HG02763 (cell line): ENCODE results near the gene LRMDA.
"Not testable (repeated sequence)": the region's sequence is repeated elsewhere in the genome, so short reads cannot be mapped to it uniquely, and the experiment has no call there.

Experiments used
- ATAC-seq: cut with Tn5 transposase; IDR thresholded peaks from one replicate; pipeline ENCODE4 v1.9.1; 2021; ENCODE audit warnings: mild to moderate bottlenecking, moderate library complexity; ENCODE audit not compliant: unreplicated experiment

The LRMDA gene

GRCh38 chr10:75762431-75762802 lies 331.0 kb downstream of the LRMDA start:
- ATAC-seq, result no peak

- no peak for ATAC-seq
Measured at GRCh38 chr10:75763652-75764051, 332.2 kb downstream of the LRMDA start.

GRCh38 chr10:75764974-75765788 lies 333.8 kb downstream of the LRMDA start:
- no peak for ATAC-seq

GRCh38 chr10:75765789-75766096 lies 334.3 kb downstream of the LRMDA start:
- ATAC-seq, result no peak

GRCh38 chr10:75766106-75766505 lies 334.7 kb downstream of the LRMDA start:
- no peak for ATAC-seq

- ATAC-seq, result not testable (repeated sequence)
Measured at GRCh38 chr10:75766752-75767151, 335.3 kb downstream of the LRMDA start.

- ATAC-seq, result no peak
Measured at GRCh38 chr10:75770626-75771081, 339.2 kb downstream of the LRMDA start.

GRCh38 chr10:75771606-75772005 lies 340.2 kb downstream of the LRMDA start:
- ATAC-seq, result no peak

GRCh38 chr10:75772153-75772887 lies 340.9 kb downstream of the LRMDA start:
- ATAC-seq, result no peak

GRCh38 chr10:75773231-75773780 lies 341.9 kb downstream of the LRMDA start:
- ATAC-seq, result no peak

- no peak for ATAC-seq
Measured at GRCh38 chr10:75773813-75774782, 342.7 kb downstream of the LRMDA start.

- ATAC-seq, result no peak
Measured at GRCh38 chr10:75774783-75775490, 343.5 kb downstream of the LRMDA start.

GRCh38 chr10:75776738-75777504 lies 345.5 kb downstream of the LRMDA start:
- ATAC-seq, result no peak

GRCh38 chr10:75778665-75779064 lies 347.2 kb downstream of the LRMDA start:
- no peak for ATAC-seq

GRCh38 chr10:75779276-75779675 lies 347.9 kb downstream of the LRMDA start:
- no peak for ATAC-seq

- no peak for ATAC-seq
Measured at GRCh38 chr10:75782463-75783248, 351.2 kb downstream of the LRMDA start.

GRCh38 chr10:75788394-75789205 lies 357.2 kb downstream of the LRMDA start:
- ATAC-seq, result no peak

- no peak for ATAC-seq
Measured at GRCh38 chr10:75793848-75794247, 362.4 kb downstream of the LRMDA start.
